ENCODE data around the gene ERAP2. TPM values are rescaled to one million over a fixed set of nuclear protein-coding genes. Genes with fewer than 3 reads are reported as not detected.

Gene ERAP2
- total RNA-seq, 4 donors from 2014 or later: 7.1 to 39.1 (median 33.1) TPM

DNA sequence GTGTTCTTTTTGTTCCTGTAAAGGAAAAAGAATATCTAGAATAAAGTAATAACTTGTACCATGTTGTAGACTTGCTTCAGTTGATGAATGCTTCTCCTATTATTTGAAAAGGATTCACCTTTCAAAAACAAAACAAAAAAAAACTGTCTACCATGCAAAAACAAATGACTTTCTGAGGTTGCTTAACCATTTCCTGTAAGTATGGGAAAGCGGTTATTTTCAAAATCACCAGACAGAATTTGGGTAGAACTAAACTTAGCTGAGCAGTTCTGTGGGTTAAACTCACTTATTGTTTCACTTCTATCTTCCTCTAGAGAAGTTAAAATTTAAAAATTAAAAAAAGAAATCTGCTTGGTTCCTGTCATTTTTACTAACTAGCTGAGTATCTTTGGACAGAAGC is 84.8 kb downstream of the ERAP2 start:
- peaks cover 0 to 47% (median 13%) of the 10 kb centered on the region in 4 donors for H3K4me1 ChIP-seq
- DNase-seq: no peak
- H3K9me3 ChIP-seq: no peaks in the 10 kb centered on the region
- in situ Hi-C loops (cut with MboI; ENCODE audit: low pct_ligation_motif_present in 1 of 4, low pct_unique_long_range_greater_than_20kb in 1 of 4, low sequenced_read_pairs in 3 of 4): no loop called here
- no peaks in the 10 kb centered on the region for H3K36me3 ChIP-seq
- WGBS, 2 donors (ENCODE audit: low coverage in 1 of 2): 54 to 85% methylated on average over 1 of the region's 1 CpG
- TF ChIP-seq EP300 (IDR thresholded peaks at IDR 0.05; ENCODE audit: low read depth): no peak
- no peak for TF ChIP-seq POLR2AphosphoS5 (IDR thresholded peaks at IDR 0.05)
- TF ChIP-seq, protein P1, sequence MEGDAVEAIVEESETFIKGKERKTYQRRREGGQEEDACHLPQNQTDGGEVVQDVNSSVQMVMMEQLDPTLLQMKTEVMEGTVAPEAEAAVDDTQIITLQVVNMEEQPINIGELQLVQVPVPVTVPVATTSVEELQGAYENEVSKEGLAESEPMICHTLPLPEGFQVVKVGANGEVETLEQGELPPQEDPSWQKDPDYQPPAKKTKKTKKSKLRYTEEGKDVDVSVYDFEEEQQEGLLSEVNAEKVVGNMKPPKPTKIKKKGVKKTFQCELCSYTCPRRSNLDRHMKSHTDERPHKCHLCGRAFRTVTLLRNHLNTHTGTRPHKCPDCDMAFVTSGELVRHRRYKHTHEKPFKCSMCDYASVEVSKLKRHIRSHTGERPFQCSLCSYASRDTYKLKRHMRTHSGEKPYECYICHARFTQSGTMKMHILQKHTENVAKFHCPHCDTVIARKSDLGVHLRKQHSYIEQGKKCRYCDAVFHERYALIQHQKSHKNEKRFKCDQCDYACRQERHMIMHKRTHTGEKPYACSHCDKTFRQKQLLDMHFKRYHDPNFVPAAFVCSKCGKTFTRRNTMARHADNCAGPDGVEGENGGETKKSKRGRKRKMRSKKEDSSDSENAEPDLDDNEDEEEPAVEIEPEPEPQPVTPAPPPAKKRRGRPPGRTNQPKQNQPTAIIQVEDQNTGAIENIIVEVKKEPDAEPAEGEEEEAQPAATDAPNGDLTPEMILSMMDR (IDR thresholded peaks at IDR 0.05): no peak
- no peak for TF ChIP-seq POLR2A (IDR thresholded peaks at IDR 0.05)
- H3K27me3 ChIP-seq: no peaks in the 10 kb centered on the region
- H3K4me3 ChIP-seq: no peak overlapping the region
- peak overlapping the region in 1 of 4 donors; percentile 59 for H3K27ac ChIP-seq
- intact Hi-C loops (cut with DNase I; ENCODE audit: low total_unique reads): no loop called here

DNA sequence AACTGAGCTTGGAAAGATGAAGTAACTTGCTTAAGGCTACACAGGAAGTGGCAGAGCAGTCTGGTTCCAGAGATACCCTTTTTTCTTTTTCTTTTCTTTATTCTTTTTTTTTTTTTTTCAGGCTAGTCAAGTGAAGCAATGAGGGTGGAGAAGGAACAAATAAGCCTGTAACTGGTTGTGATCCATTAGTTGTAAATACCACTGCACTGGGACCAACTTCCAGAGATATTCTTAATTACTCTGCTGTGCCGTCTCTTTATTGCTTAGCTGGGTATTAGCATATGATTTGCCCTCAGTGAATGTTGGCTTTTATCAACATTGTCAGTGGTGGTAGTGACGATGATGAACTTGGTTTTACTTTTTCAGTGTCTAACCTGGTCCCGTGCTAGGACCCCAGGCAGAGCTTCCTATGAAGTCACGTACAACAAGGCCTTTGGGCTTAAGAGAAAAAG is 86.3 kb downstream of the ERAP2 start:
- Histone ChIP-seq H3K36me3 (no peaks in the 10 kb centered on the region), H3K4me1 (peaks cover 0 to 41% (median 13%) of the 10 kb centered on the region in 4 donors), H3K9me3 (no peaks in the 10 kb centered on the region), H3K27ac (peak overlapping the region in 3 of 4 donors; percentile 47 to 59 (median 58)), H3K27me3 (no peaks in the 10 kb centered on the region), H3K4me3 (no peak overlapping the region)
- TF ChIP-seq, protein P1 (IDR thresholded peaks at IDR 0.05): no peak
- no peak for TF ChIP-seq POLR2A (IDR thresholded peaks at IDR 0.05)
- no peak for TF ChIP-seq EP300 (IDR thresholded peaks at IDR 0.05; ENCODE audit: low read depth)
- no peak for TF ChIP-seq POLR2AphosphoS5 (IDR thresholded peaks at IDR 0.05)
- no peak for DNase-seq
- WGBS, 2 donors (ENCODE audit: low coverage in 1 of 2): 53 to 68% methylated on average over 2 to 4 of the region's 4 CpGs
- intact Hi-C loops (cut with DNase I; ENCODE audit: low total_unique reads): no loop called here
- in situ Hi-C loops (cut with MboI; ENCODE audit: low pct_ligation_motif_present in 1 of 4, low pct_unique_long_range_greater_than_20kb in 1 of 4, low sequenced_read_pairs in 3 of 4): no loop called here

DNA sequence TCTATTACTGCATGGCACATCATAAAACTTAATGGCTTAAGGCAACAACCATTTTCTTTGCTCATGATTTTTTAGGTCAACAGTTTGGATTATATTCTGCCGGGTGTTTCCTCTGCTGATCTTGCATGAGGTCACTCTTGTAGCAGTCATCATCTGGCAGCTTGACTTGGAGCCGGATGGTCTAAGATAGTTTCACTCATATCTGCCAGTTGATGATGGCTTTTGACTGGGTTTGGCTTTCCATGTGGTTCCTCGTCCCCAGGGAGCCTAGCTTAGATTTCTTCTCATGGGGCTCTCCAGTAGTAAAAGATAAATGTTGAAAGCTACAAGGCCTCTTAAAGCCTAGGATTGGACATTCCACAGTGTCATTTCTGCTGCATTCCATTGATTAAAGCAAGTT is 87.0 kb downstream of the ERAP2 start:
- Histone ChIP-seq H3K4me3 (no peak overlapping the region), H3K27me3 (no peaks in the 10 kb centered on the region), H3K36me3 (no peaks in the 10 kb centered on the region), H3K4me1 (peaks cover 0 to 48% (median 19%) of the 10 kb centered on the region in 4 donors), H3K9me3 (no peaks in the 10 kb centered on the region), H3K27ac (peak overlapping the region; percentile 6 to 59 (median 32))
- intact Hi-C loops (cut with DNase I; ENCODE audit: low total_unique reads): no loop called here
- in situ Hi-C loops (cut with MboI; ENCODE audit: low pct_ligation_motif_present in 1 of 4, low pct_unique_long_range_greater_than_20kb in 1 of 4, low sequenced_read_pairs in 3 of 4): no loop called here
- peak; percentile 27 for DNase-seq
- whole genome bisulfite sequencing, 2 donors (ENCODE audit: low coverage in 1 of 2): 10 to 31% methylated on average over 2 to 3 of the region's 3 CpGs
- TF ChIP-seq POLR2AphosphoS5 (IDR thresholded peaks at IDR 0.05) (no peak), POLR2A (IDR thresholded peaks at IDR 0.05) (no peak), EP300 (IDR thresholded peaks at IDR 0.05; ENCODE audit: low read depth) (no peak)
- TF ChIP-seq, protein P1 (IDR thresholded peaks at IDR 0.05): no peak

DNA sequence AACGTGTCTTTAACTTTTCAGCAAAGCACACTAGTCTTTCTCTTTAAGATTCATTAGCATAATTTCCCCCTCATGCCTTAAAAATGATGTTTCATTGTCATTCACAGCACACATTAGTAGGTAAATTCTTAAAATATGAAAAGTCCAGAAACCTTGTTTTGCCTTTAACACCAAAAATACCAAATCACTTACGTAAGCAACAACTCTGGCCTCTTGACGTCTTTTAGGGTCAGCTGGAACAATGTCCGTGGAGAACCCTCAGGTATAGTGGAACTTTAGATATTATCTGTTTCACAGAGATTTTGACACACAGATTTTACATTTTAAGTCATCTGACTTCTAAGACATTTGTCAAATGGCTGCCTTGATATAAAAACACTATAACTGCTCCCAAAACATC is 90.5 kb downstream of the ERAP2 start:
- Histone ChIP-seq H3K36me3 (no peaks in the 10 kb centered on the region), H3K27me3 (no peaks in the 10 kb centered on the region), H3K27ac (no peak overlapping the region), H3K4me3 (no peak overlapping the region), H3K9me3 (no peaks in the 10 kb centered on the region), H3K4me1 (peaks cover 0 to 67% (median 27%) of the 10 kb centered on the region in 4 donors)
- no peak for DNase-seq
- TF ChIP-seq EP300 (IDR thresholded peaks at IDR 0.05; ENCODE audit: low read depth) (no peak), POLR2AphosphoS5 (IDR thresholded peaks at IDR 0.05) (no peak), POLR2A (IDR thresholded peaks at IDR 0.05) (no peak)
- TF ChIP-seq, protein P1 (IDR thresholded peaks at IDR 0.05): no peak
- intact Hi-C loops (cut with DNase I; ENCODE audit: low total_unique reads): no loop called here
- WGBS, 2 donors (ENCODE audit: low coverage in 1 of 2): 93 to 94% methylated on average over 4 of the region's 4 CpGs
- in situ Hi-C loops (cut with MboI; ENCODE audit: low pct_ligation_motif_present in 1 of 4, low pct_unique_long_range_greater_than_20kb in 1 of 4, low sequenced_read_pairs in 3 of 4): no loop called here

Data from transverse colon (tissue), 4 donors.